NCI-H526 treated with DMSO at 0.1 percent for 48 hours (cell line): ENCODE data around the gene C19orf38.
"Not testable (repeated sequence)": the region's sequence is repeated elsewhere in the genome, so short reads cannot be mapped to it uniquely, and the experiment has no call there.

Source experiments
- DNase-seq: peaks from one replicate; lab custom pipeline; 2025; lab: John Stamatoyannopoulos, UW

Gene C19orf38

DNA sequence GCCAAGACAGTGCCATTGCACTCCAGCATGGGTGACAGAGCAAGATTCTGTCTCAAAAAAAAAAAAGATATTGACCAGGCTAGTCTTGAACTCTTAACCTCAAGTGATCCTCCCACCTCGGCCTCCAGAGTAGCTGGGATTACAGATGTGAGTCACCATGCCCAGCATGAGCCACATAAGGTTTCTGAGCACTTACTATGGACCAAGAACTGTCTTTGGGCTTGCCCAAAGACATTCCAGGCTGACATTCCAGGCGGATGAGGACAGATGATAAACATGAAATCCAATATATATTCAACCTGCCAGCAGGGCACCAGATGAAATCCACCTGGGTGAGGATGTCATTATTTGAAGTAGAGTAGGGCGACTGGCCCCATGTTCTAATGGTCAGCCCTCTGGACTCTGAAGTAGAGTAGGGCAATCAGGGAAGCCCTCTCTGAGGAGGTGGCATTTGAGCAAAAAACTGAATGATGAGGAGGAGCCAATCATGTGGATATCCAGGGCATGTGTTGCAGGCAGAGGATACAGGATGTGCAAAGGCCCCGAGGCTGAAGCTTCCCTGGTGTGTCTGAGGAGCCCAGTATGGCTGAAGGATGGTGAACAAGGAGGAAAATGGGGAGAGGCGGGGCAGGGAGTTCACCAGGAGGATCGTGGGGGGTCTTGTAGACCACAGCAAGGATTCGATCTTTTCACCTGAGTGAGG is 4.0 kb downstream of the C19orf38 start:
- DNase-seq: no peak

DNA sequence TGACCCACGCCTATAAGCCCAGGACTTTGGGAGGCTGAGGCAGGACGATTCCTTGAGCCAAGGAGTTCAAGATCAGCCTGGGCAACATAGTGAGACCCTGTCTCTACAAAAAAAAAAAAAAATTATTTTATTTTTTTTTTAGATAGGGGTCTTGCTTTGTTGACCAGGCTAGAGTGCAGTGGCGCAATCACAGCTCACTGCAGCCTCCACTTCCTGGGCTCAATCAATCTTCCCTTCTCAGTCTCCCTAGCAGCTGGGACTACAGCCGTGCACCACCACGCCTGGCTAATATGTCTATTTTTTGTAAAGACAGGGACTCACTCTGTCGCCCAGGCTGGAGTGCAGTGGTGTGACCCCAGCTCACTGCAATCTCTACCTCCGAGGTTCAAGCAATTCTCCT is 4.7 kb downstream of the C19orf38 start:
- no peak for DNase-seq

DNA sequence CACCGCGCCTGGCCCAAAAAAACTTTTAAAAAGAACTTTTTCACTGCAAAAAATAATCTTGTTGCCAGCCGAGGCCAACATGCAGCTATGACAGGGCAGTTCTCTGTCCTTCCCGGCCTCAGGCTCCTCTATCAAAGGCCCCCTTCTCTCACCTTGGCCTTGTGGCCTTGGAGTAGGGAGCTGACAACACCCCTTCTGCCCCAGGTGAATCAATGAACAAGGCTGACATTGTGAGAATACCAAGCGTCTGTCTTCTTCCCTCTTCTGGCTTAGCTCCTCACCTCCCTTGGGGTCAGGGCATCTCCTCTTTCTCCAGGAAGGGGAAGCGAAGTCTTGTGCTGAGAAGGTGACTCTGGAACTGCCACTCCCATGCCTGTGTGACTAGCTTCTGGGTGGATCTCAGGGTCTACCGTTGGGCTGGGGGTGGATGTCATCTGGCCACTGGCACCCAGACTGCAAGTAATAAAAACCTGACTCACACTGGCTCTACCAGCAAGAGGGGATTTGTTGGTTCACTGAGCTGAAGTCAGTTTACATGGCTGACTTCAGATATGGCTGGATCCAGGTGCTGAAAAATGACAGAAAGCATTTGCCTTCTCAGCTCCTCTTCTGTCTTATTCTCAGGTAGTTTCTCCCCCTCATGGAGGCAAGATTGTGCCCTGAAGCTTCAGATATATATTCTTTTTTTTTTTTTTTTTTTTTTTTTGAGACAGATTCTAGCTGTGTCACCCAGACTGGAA is 6.3 kb downstream of the C19orf38 start:
- no peak for DNase-seq

DNA sequence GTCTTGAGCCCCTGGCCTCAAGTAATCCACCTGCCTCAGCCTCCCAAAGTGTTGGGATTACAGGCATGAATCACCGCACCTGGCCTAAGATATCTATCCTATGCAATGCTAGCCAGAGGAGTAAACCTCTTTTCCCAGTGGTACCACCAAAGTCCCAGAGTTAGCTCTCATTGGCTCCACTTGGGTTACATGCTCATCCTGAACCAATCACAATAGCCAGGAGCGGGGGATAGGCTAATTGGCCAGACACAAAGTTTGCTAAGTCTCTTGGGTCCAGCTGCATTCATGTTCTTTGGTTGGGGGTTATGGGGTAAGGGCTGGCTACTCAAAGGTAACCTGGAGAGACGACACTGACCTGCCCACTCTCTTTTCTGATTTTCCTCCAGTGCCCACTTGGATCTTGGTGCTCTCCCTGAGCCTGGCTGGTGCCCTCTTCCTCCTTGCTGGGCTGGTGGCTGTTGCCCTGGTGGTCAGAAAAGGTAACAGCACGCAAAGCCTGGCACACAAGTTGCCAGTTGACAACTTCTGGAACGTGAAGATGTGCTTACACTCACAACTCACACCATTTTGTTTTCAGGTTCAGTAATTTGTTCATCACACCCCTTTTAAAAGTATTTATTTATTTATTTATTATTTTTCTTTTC is 7.8 kb downstream of the C19orf38 start:
- no peak for DNase-seq

DNA sequence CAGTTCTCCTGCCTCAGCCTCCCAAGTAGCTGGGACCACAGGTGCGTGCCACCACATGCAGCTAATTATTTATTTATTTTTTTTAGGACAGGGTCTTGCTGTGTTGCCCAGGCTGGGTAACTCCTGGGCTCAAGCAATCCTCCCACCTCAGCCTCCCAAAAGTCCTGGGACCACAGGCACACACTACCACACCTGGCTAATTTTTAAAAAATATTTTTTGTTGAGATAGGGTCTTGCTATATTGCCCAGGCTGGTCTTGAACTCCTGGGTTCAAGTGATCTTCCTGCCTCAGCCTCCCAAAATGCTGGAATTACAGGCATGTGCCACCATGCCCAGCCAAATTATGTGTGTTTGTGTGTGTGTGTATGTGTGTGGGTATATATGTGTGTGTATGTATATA is 8.7 kb downstream of the C19orf38 start:
- DNase-seq: not testable (repeated sequence)

DNA sequence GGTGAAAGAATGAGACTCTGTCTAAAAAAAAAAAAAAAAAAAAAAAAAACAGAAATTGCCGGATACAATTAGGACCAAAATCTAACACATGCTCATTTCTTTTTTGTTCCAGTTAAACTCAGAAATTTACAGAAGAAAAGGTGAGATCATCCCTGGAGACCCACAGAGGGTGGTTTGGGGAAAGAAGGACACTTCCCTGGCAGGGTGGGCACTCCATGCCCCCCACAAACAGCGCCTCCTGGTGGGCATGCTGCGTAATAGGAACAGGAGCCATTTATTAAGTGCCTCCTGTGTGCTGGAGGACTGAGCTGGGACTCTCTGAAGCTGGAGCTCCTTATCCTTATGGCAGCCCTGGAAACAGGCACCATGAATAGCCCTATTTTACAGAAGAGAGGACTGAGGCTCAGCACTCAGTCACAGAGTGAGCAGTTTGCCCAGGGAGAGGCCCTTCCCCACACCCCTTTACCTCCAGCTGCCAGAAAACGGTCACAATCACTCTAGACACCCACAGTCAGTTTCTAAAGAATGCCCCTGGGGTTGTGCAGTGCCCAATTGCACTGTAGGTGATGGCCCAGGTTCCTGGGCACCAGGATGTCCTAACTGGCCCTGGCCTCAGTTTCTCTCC is 10.1 kb downstream of the C19orf38 start:
- DNase-seq: no peak

DNA sequence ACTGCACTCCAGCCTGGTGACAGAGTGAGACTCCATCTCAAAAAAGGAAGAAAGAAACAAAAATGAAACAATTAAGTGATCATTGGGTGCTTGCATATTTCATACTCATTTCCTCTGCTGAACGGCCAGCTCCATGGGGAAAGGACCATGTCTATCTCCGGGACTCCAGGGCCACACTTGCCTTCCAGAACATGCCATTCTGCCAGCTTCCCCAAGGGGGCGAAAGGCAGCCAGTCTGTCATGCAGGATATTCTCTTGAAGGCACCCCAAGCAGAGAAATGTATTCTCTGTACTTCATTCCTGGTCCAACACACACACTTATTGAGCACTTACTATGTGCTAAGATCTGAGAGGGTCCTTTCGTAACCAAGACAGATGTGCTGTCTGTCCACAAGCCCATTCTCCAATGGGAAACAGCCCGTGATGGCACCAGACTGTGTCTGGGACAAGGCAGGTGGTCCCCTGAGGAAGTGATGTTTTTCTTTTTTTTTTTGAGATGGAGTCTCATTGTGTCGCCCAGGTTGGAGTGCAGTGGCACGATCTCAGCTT is 13.0 kb downstream of the C19orf38 start:
- no peak for DNase-seq

DNA sequence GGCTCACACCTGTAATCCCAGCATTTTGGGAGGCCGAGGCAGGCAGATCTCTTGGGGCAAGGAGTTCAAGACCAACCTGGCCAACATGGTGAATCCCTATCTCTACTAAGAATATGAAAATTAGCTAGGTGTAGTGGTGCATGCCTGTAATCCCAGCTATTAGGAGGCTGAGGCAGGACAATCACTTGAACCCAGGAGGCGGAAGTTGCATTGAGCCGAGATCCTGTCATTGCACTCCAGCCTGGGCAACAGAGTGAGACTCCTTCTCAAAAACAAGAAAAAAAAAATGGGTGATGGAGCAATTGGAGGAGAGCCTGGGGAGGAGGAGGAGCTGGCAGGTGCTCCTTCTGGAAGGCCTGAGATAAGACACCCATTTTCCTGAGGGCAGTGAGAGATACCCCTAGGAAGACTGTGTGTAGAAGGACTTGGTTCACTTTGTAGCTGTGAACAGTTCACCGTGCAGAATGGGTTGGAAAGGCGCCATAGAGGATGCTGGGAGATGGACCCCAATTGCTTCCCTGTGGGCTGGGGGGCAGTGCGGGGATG is 14.4 kb downstream of the C19orf38 start:
- no peak for DNase-seq

DNA sequence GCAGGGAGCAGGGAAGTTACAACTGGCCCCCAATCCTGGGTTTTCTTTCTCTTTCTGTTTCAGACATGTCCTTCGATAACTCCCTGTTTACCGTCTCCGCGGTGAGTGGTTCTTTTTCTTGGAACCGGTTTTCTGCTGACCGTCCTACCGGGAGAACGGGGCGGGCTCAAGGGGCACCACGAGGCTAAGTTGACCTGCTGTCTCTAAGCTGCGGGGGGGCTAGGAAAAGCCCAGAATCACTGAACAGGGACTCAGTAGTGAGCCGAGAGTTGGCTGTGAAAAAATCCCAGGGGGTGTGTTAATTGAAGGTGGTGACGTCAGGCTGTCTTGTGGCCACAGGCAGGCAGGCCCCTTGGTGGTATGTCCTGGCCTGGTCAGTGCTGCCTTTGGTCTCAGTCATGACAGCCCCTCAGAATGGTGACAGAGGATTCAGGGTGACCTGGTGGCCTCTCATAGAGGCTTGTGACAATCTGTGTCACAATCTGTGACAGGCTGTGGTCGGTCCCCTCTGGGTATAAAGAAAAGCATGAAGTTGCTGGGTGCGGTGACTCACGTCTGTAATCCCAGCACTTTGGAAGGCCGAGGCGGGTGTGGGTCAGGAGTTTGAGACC is 15.0 kb downstream of the C19orf38 start:
- no peak for DNase-seq

DNA sequence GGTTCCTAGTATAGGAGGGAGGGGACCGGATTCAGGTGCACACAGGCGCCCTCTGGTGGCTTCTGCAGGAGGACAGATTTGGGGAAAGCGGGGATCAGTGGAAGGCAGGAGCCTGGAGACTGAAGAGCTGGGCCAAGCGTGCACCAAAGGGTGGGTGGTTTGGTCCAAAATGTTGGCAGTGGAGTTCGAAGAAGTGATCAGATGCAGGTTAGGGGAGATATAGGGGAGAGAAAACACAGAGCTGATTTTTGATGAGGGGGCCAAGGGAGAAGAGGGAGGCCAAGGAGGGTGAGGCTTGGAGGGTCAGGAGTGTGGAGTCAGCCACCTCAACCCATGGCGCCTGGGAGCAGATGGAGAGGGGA is 16.3 kb downstream of the C19orf38 start:
- peak; percentile 20 for DNase-seq

DNA sequence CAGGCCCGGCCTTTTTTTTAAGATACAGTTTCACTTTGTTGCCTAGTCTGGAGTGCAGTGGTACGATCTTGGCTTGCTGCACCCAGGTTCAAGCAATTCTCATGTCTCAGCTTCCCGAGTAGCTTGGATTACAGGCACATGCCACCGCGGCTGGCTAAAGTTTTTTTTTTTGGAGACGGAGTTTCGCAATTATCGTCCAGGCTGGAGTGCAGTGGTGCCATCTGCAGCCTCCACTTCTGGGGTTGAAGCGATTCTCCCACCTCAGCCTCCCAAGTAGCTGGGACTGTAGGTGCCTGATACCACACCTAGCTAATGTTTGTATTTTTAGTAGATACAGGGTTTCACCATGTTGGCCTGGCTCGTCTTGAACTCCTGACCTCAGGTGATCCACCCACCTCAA is 18.3 kb downstream of the C19orf38 start:
- no peak for DNase-seq

DNA sequence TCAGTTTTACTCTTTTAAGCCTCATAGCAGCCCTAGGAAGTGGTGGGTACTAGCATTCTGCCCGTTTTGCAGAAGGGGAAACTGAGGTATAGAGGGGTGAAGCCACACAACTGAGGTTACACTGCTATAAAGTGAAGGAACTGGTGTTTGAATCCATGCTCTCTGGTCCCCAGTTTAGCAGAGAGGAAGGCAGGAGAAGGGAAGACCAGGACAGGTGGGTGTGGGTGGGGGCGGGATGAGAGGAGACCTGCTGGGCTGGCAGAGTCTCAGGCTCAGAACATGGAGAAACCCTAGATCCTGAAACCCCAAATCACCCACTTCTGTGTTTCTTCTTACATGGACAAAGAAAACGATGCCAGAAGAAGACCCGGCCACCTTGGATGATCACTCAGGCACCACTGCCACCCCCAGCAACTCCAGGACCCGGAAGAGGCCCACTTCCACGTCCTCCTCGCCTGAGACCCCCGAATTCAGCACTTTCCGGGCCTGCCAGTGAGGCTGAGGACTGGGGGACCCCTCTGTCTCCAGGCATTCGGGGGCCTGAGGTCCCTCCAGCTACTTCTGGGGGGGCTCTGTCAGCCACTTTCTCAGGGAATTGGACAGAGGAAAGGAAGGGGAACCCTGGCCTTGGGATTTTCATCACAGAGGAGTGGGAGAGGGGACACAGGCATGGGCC is 20.8 kb downstream of the C19orf38 start:
- no peak for DNase-seq

DNA sequence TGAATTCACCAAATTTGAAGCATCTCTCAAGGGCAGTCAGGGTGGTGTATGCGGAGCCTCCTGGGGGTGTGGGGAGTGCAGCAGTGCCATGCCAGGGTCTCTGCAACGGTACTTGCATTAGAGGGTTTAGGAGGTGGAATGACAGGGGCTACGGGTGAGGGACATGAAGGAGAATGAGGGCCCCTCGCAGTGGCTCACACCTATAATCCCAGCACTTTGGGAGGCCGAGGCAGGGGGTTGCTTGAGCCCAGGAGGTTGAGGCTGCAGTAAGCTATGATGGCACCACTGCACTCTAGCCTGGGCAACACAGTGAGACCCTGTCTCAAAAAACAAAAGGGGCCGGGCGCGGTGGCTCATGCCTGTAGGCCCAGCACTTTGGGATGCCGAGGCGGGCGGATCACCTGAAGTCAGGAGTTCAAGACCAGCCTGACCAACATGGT is 21.7 kb downstream of the C19orf38 start:
- DNase-seq: not testable (repeated sequence)

DNA sequence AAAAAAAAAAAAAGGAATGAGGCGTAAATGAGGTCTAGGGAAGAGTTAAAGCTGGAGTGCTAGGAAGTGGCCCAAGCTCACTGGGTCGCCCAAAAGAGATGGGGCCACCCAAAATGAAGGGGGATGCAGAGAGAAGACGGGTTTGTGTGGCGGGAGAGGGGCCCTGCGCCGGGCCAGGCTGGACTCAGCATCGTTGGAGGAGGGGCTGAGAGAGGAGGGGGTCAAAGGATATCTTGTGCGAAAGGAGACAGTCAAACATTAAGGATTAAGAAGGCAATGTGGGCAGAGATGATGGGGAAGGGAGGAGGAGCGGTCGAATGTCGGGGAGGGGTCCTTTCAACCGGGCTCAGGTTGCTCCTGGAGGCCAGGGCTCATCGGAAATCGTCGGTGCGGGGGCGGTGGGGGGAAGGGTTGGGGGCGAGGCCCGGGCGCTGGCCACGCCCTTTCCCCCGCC is 22.3 kb downstream of the C19orf38 start:
- no peak for DNase-seq

DNA sequence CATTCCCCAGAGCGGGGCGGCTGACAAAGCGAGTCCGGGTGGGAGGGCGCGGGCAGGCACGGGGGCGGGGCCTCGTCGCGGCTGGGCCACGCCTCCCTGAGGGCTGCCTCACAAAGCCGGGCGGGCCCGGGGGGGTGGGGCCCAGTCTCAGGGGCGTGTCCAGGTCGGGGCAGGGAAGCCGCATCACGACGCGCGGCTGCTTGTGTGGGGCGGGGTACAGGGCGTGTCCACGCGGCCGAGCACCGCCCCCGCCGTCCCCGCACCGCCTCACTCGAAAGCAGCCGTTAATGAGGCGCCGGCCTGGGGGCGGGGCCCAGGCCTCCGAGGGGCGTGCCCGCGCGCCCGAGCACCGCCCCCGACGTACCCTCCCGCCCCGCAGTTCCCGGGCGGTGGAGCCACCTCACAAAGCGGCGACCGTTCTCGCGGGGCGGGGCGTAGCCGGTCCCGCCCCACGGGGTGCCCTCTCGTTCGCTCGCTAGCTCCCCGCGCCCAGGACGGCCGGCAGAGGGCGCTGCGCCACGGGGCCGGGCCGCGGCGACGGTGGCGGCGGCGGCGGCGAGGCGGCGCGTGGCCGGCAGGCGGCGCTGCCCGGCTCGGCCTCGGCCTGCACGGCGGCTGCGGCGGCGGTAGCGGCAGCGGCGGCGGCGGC is 22.9 kb downstream of the C19orf38 start, which contains the start of gene CARM1:
CARM1 (plus strand) TSS at position 599 of the 649 bp plus-strand sequence. CDS start 150 bp downstream, outside the sequence.
- peak; percentile 83 for DNase-seq

DNA sequence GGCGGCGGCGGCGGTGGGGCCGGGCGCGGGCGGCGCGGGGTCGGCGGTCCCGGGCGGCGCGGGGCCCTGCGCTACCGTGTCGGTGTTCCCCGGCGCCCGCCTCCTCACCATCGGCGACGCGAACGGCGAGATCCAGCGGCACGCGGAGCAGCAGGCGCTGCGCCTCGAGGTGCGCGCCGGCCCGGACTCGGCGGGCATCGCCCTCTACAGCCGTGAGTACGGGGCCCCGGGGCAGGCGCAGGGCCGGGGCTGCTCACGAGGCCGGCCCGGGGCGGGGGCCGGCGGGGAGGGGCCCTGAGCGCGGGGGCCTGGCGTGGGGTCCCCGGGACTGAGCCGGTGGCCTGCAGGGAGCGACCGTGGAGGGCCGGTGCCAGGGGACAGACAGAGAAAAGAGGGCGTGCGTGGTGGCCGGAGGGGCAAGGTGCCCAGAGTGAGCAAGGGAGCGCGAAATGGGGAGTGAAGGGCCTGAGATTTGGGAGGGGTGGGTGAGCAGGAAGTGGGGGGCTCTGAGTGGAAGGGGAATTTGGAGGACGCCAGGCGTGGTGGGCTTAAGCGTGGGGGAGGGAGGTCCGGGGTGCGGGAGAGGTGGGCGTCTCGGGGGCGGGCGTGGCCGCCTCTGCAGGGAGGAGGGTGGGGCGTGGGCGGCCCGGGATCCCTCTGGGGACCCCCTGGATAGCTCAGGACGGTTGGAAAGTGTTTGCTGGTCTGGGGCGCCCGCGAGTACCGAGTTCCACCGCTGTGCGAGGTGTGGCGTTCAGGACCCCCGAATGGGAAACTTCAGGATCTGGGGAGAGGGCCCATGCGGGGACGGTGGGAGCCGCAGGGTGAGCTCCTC is 23.7 kb downstream of the C19orf38 start:
- DNase-seq: no peak

DNA sequence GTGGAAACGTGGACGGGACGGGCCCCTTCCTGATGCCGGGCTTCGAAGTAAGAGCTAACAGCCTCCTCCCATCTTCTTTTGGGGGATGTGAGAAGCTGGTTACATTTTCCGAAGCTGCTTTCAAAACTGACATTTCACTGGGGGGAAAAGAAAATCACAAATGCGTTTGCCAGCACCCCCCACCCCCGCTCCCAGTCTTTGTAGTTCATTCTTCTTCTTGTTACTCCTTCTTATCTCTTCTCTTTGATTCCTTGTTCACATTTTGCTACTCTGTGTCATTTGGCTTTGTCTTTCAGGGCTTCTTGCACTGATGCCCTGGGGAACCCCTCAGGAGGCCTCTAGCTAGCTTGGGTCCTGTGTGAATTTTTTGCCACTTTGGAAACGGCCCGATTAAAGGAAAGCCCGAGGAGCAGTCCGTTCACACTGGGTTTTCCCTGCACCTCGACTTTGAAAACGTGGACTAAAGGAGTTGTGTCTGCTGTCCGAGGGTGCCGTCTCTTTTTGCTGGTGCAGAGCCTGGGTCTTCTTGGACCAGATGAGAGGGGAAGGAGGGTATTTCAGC is 24.4 kb downstream of the C19orf38 start:
- DNase-seq: no peak

DNA sequence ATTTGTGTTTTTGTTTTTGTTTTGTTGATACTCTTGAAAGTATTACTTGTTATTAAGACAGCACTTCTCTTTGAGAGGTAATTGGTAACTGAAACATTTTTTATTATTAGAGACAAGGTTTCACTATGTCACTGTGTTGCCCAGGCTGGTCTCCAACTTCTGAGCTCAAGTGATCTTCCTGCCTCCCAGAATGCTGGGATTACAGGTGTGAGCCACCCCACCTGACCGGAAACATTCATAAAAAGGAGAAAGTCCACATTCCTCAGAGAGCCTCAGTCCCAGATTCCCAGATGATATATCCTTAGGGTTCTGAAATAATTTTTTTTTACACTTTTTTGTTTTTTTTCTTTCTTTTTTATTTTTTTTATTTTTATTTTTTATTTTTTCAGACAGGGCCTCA is 25.8 kb downstream of the C19orf38 start:
- DNase-seq: no peak
